Large intestine (tissue), 3 donors: ENCODE measurements around the gene FMN1. TPM values are rescaled to one million over a fixed set of nuclear protein-coding genes. Genes with fewer than 3 reads are reported as not detected.

Experiments used
- DNase-seq, 2 donors: peaks; one replicate each; pipeline versions ENCODE4 v3.0.0 to v3.0.0-alpha.2; 2013
- H3K27ac ChIP-seq: one replicate; pipeline ENCODE4 v1.5.1; 2013; ENCODE audit warnings: low read length
- H3K27me3 ChIP-seq: 2 replicates; pipeline ENCODE4 v1.6.1; 2013; ENCODE audit warnings: low read length; ENCODE audit not compliant: control insufficient read depth, insufficient read depth
- H3K36me3 ChIP-seq: 2 replicates; pipeline ENCODE4 v1.6.1; 2013; ENCODE audit warnings: low read length; ENCODE audit not compliant: control insufficient read depth, insufficient read depth
- H3K4me1 ChIP-seq: one replicate; pipeline ENCODE4 v1.6.1; 2013; ENCODE audit warnings: low read length; ENCODE audit not compliant: control insufficient read depth, insufficient read depth
- H3K4me3 ChIP-seq: one replicate; pipeline ENCODE4 v1.5.1; 2013; ENCODE audit warnings: low read length
- H3K9me3 ChIP-seq: one replicate; pipeline ENCODE4 v1.6.1; 2013; ENCODE audit warnings: mild to moderate bottlenecking, low read depth, low read length, moderate library complexity; ENCODE audit not compliant: control insufficient read depth
- WGBS: methylation state at CpG from one replicate; pipeline ENCODE4 v1.1.5; 2013; ENCODE audit warnings: low lambda C conversion rate; ENCODE audit not compliant: insufficient coverage; 5-methylcytosine and 5-hydroxymethylcytosine counted together
- polyA plus RNA-seq: library from polyadenylated mRNA; unstranded; fragments of 120-200 nt; gene quantifications from one replicate; pipeline ENCODE4 v1.2.1, GENCODE V29; 2013

FMN1 gene
- polyA plus RNA-seq, 1 donor = 0.88 TPM

GRCh38 chr15:33094336-33094735 is 100.2 kb downstream of the FMN1 start:
- Histone ChIP-seq H3K4me3 (no peak overlapping the region), H3K27ac (no peak overlapping the region), H3K36me3 (no peaks in the 10 kb centered on the region), H3K27me3 (no peaks in the 10 kb centered on the region), H3K4me1 (peaks cover 2% of the 10 kb centered on the region), H3K9me3 (no peaks in the 10 kb centered on the region)
- DNase-seq = no peak
- no CpG with 5 or more reads among the region's 2 CpGs for WGBS

DNA sequence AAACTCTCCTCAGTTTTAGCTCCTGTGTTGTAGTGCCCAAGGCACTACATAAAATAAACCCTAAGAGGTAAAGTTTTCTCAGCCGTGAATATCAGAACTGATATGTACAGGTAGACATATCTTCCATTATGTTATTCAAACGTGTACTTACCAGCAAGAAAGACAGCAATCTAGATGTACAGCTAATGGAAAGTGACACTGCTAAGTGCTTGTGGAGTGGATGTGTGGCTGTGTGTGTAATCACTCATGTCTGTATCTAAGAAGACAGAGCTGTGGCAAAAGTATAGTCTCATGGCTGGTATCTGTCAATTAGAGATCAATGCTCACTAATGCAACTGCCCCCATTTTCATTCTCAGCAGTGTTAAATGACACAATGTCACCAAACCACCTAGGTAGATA is 101.3 kb downstream of the FMN1 start:
- no peak overlapping the region for H3K4me3 ChIP-seq
- H3K4me1 ChIP-seq = peaks cover 2% of the 10 kb centered on the region
- H3K9me3 ChIP-seq = no peaks in the 10 kb centered on the region
- no peak for DNase-seq
- no peak overlapping the region for H3K27ac ChIP-seq
- no peaks in the 10 kb centered on the region for H3K27me3 ChIP-seq
- H3K36me3 ChIP-seq = no peaks in the 10 kb centered on the region
- no CpG with 5 or more reads among the region's 2 CpGs for WGBS

DNA sequence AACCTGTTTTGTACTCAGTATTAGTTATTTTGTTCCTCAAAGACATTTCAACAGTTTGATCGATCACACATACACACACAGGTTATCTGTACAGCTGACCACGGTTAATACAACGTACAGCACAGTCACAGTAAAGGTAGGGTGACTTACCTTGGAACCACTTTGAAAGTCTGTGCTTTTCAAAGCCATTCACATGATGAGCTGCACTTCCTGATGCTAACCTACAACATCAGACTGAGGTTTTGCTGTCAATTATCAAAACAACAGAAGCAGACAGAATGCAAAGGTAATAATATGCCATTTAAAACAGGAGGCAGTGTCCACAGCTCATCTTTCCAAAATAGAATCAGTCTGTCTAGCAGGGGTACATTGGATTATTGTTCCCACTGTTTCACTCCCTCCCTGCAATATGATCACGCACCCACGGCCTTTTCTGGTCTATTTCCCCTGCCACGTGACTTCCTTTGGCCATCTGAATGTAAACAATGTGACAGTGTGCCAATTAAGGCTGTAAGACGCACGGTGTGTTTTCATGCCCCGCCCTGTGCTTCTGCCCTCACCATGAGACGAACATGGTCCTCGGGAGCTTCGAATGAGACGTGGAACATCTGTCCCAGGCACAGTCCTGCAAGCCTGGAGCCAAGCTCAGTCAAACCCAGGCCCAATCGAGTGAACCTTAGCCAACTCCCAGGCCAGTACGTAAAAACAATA is 102.4 kb downstream of the FMN1 start:
- no peak overlapping the region for H3K27ac ChIP-seq
- no peaks in the 10 kb centered on the region for H3K36me3 ChIP-seq
- H3K4me3 ChIP-seq = no peak overlapping the region
- H3K27me3 ChIP-seq = no peaks in the 10 kb centered on the region
- no peaks in the 10 kb centered on the region for H3K9me3 ChIP-seq
- DNase-seq = no peak
- peaks cover 2% of the 10 kb centered on the region for H3K4me1 ChIP-seq
- WGBS = no CpG with 5 or more reads among the region's 15 CpGs

DNA sequence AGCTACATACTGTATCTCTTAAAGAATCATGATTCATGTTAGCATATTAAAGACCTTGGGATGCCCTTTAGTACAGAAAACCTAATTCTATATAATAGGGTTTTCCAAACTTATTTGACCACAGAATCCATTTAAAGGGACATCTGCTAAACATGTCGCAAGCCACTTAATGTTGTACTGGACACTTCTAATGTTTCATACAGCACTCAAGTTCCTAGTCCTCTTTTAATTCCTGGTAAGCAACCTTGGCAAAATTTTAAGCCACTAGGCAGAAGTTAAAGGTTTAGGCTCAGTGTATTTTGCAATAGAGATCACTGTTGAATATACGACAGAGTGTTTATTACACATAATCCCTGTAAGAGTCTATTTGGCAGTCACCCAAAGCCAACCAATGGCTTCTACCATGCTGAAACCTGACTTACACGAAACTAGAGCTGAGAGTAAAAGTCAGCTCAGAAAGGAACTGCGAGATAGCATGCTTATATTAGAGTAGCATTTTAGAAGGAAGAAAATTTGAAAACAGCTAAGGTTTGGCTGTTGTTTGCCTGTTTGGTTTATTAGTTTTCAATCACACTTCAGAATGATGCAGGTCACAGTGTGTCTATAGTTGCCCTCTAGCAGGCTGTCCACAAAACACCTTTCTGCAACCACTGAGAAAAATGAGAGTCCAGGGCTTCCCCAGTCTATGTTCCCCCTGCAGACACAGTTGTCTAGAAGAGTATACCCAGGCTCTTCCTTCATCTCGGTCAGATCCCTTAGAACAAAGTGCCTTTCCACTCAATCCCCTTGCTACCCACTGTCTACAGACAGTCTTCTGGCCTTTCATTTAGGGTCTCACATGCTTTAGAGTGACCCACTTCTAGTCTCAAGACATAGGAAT is 104.4 kb downstream of the FMN1 start:
- peaks cover 2% of the 10 kb centered on the region for H3K4me1 ChIP-seq
- peak in 1 of 2 donors; percentile 64 for DNase-seq
- no peak overlapping the region for H3K27ac ChIP-seq
- H3K27me3 ChIP-seq = no peaks in the 10 kb centered on the region
- no peaks in the 10 kb centered on the region for H3K36me3 ChIP-seq
- no peaks in the 10 kb centered on the region for H3K9me3 ChIP-seq
- WGBS = no CpG with 5 or more reads among the region's 5 CpGs
- no peak overlapping the region for H3K4me3 ChIP-seq

- 71% methylated on average over 1 of the region's 7 CpGs for WGBS
- Histone ChIP-seq H3K27ac (no peak overlapping the region), H3K36me3 (no peaks in the 10 kb centered on the region), H3K4me1 (peaks cover 2% of the 10 kb centered on the region), H3K27me3 (no peaks in the 10 kb centered on the region), H3K9me3 (no peaks in the 10 kb centered on the region), H3K4me3 (no peak overlapping the region)
- no peak for DNase-seq
Measured at GRCh38 chr15:33089165-33089877, 105.2 kb downstream of the FMN1 start.

DNA sequence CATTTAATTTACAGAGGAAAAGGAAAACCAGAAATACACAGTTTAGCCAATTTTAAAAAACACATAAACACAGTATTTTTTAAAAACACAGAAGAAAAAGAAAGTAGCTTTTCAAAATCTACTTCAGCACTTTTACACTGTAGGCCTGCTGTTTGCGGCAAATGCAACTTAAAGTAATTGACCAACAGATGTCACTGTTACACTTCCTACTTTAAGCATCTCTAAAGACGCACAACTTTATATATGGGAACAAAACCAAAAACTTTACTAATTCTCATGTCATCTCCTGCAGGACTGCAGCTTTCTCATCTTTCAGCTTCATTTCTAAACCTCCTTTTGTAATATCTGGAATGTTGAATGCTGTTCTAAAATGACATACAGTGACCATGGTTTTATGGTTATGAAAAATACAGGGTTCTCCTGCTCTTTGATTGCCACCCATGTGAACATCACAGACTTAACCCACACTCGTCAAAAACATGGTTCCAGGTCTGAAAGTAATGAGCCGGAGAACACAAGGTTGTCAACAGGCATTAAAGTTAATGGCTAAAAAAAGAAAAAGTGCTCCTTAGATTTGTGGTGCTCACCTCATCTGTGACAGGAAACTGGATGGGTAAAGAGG is 107.9 kb downstream of the FMN1 start:
- peaks cover 2% of the 10 kb centered on the region for H3K4me1 ChIP-seq
- H3K27ac ChIP-seq = no peak overlapping the region
- DNase-seq = peak; percentile 23 to 43
- no peaks in the 10 kb centered on the region for H3K36me3 ChIP-seq
- no peak overlapping the region for H3K4me3 ChIP-seq
- no peaks in the 10 kb centered on the region for H3K27me3 ChIP-seq
- no peaks in the 10 kb centered on the region for H3K9me3 ChIP-seq
- WGBS = 47% methylated on average over 3 of the region's 4 CpGs

DNA sequence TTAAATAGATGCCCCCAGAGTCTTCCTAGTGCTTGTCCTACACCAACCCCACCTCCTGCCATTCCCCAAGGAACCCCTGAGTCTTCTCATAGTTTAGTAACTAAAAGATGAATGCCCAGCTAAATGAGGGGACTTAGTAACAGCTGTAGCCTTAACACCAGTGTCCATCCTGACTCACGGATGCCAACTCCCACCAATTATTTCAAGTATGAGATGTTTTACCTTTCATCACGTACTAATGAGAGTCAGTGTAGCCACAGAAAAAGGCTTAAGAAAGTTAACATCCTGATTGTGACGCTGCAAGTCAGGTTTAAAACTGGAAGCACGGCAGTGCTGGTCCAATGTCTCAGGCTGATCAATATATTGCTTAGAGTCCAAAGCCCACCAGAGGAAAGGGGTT is 109.9 kb downstream of the FMN1 start:
- DNase-seq = no peak
- no peaks in the 10 kb centered on the region for H3K27me3 ChIP-seq
- no peak overlapping the region for H3K4me3 ChIP-seq
- no CpG with 5 or more reads among the region's 4 CpGs for WGBS
- no peak overlapping the region for H3K27ac ChIP-seq
- H3K36me3 ChIP-seq = no peaks in the 10 kb centered on the region
- H3K4me1 ChIP-seq = no peaks in the 10 kb centered on the region
- no peaks in the 10 kb centered on the region for H3K9me3 ChIP-seq

GRCh38 chr15:33083232-33084081 is 111.1 kb downstream of the FMN1 start:
- Histone ChIP-seq H3K4me1 (no peaks in the 10 kb centered on the region), H3K36me3 (no peaks in the 10 kb centered on the region), H3K4me3 (no peak overlapping the region), H3K27me3 (no peaks in the 10 kb centered on the region), H3K27ac (no peak overlapping the region), H3K9me3 (no peaks in the 10 kb centered on the region)
- no peak for DNase-seq
- WGBS = no CpG with 5 or more reads among the region's 6 CpGs

DNA sequence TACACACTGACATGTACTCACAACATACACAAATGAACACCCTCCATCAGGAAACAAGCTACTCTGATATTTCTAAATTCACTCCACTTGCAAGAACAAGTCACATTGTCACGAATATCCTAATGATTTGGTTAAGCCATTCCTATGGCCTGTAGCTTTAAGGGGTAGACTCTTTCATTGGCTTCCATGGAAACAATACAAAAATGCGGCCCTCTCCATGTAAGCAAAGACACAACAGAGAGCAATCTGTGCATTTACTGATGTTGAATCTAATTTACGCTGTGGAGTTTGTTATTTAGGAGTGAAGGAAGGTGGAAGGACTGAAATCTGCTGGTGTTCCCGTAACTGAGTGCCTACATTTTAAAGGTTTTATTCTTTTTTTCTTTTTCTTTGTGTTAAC is 114.5 kb downstream of the FMN1 start:
- Histone ChIP-seq H3K27ac (no peak overlapping the region), H3K27me3 (no peaks in the 10 kb centered on the region), H3K4me3 (no peak overlapping the region), H3K4me1 (no peaks in the 10 kb centered on the region), H3K9me3 (no peaks in the 10 kb centered on the region), H3K36me3 (no peaks in the 10 kb centered on the region)
- WGBS = no CpG with 5 or more reads among the region's 4 CpGs
- no peak for DNase-seq
